PFSK-1 (cell line): ENCODE measurements around the gene PRKCE.

Source experiments
- FOXP2 ChIP-seq: optimal IDR thresholded peaks from 2 replicates; pipeline ENCODE3; 2011; ENCODE audit warnings: borderline replicate concordance, control low read depth, inconsistent platforms; ENCODE audit not compliant: insufficient read depth; ENCODE audit errors: extremely low read length, extremely low read depth
- POLR2AphosphoS5 ChIP-seq: IDR thresholded peaks from 2 replicates; pipeline ENCODE4 v1.6.1; 2012; ENCODE audit warnings: low read depth, mild to moderate bottlenecking, control low read depth, low read length, moderate library complexity
- REST ChIP-seq, 2 experiments: IDR thresholded peaks; 2 replicates each; pipeline versions ENCODE4 v1.6.1 to v1.8.0; 2011 to 2012; ENCODE audit warnings: low read depth in 2 of 2, low read length in 2 of 2, control low read depth in 1 of 2, inconsistent platforms in 1 of 2, mild to moderate bottlenecking in 1 of 2, moderate library complexity in 1 of 2; ENCODE audit not compliant: insufficient read depth in 1 of 2
- SIN3A ChIP-seq: IDR thresholded peaks from 2 replicates; pipeline ENCODE4 v1.6.1; 2012; ENCODE audit warnings: mild to moderate bottlenecking, low read length, moderate library complexity, borderline replicate concordance; ENCODE audit not compliant: insufficient read depth
- TAF1 ChIP-seq: IDR thresholded peaks from 2 replicates; pipeline ENCODE4 v1.6.1; 2012; ENCODE audit warnings: low read length, control low read depth, borderline replicate concordance; ENCODE audit not compliant: insufficient read depth

The PRKCE gene

DNA sequence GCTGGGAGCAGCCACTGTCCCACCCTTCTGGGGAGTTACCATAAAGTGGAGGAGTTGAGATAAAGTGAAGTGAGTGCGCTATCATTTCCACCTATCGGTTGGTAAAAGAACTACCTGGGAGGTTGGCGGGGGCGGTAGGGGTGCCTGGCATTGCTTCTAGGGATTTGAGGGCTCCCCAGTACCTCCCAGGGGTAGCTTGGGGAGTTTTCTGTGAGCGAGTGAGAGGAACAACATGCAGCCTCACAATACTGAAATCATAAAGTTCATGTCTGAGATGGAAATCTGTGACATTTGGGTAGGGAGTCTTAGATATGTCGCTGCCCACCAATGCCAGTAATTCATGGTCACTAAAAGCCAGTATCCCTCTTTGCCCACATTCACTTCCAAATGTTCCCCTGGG is 68.7 kb downstream of the PRKCE start:
- no peak for TF ChIP-seq SIN3A
- TF ChIP-seq TAF1: no peak
- no peak for TF ChIP-seq POLR2AphosphoS5
- TF ChIP-seq REST (IDR thresholded peaks at IDR 0.05; ENCODE audit: insufficient read depth in 1 of 2, low read depth in 2 of 2, low read length in 2 of 2): no peak
- no peak for TF ChIP-seq FOXP2

GRCh38 chr2:45721150-45721549 is 69.7 kb downstream of the PRKCE start:
- no peak for TF ChIP-seq TAF1
- no peak for TF ChIP-seq REST (IDR thresholded peaks at IDR 0.05; ENCODE audit: insufficient read depth in 1 of 2, low read depth in 2 of 2, low read length in 2 of 2)
- TF ChIP-seq FOXP2: no peak
- TF ChIP-seq POLR2AphosphoS5: no peak
- no peak for TF ChIP-seq SIN3A

GRCh38 chr2:45722477-45722876 is 71.0 kb downstream of the PRKCE start:
- TF ChIP-seq POLR2AphosphoS5 (no peak), FOXP2 (no peak), SIN3A (no peak), REST (IDR thresholded peaks at IDR 0.05; ENCODE audit: insufficient read depth in 1 of 2, low read depth in 2 of 2, low read length in 2 of 2) (no peak), TAF1 (no peak)

GRCh38 chr2:45723857-45724256 is 72.4 kb downstream of the PRKCE start:
- no peak for TF ChIP-seq TAF1
- TF ChIP-seq POLR2AphosphoS5: no peak
- TF ChIP-seq SIN3A: no peak
- no peak for TF ChIP-seq REST (IDR thresholded peaks at IDR 0.05; ENCODE audit: insufficient read depth in 1 of 2, low read depth in 2 of 2, low read length in 2 of 2)
- no peak for TF ChIP-seq FOXP2

GRCh38 chr2:45724335-45724734 is 72.9 kb downstream of the PRKCE start:
- TF ChIP-seq POLR2AphosphoS5 (no peak), TAF1 (no peak), REST (IDR thresholded peaks at IDR 0.05; ENCODE audit: insufficient read depth in 1 of 2, low read depth in 2 of 2, low read length in 2 of 2) (no peak), FOXP2 (no peak), SIN3A (no peak)
